ENCODE data around the gene HRH2.

Gene HRH2

GRCh38 chr5:175655411-175655810, 2.5 kb upstream of the HRH2 start:
- no peak for TF ChIP-seq CTCF (IDR thresholded peaks at IDR 0.05)
- Histone ChIP-seq H3K4me3 (no peak overlapping the region), H3K27ac (no peak overlapping the region)
- DNase-seq (ENCODE audit: low spot score), result no peak

- TF ChIP-seq CTCF (IDR thresholded peaks at IDR 0.05), result no peak
- Histone ChIP-seq H3K4me3 (no peak overlapping the region), H3K27ac (no peak overlapping the region)
- DNase-seq (ENCODE audit: low spot score), result no peak
Measured at GRCh38 chr5:175656966-175657365, 905 bp upstream of the HRH2 start.

GRCh38 chr5:175658299-175659145, 651 bp downstream of the HRH2 start:
- no peak for TF ChIP-seq CTCF (IDR thresholded peaks at IDR 0.05)
- Histone ChIP-seq H3K4me3 (peak overlapping the region; percentile 80), H3K27ac (peak overlapping the region; percentile 69 to 76)
- DNase-seq (ENCODE audit: low spot score), result no peak

GRCh38 chr5:175659546-175660253, 1.8 kb downstream of the HRH2 start:
- no peak for TF ChIP-seq CTCF (IDR thresholded peaks at IDR 0.05)
- DNase-seq (ENCODE audit: low spot score), result no peak
- Histone ChIP-seq H3K27ac (no peak overlapping the region), H3K4me3 (no peak overlapping the region)

- Histone ChIP-seq H3K27ac (no peak overlapping the region), H3K4me3 (no peak overlapping the region)
- no peak for TF ChIP-seq CTCF (IDR thresholded peaks at IDR 0.05)
- DNase-seq (ENCODE audit: low spot score), result no peak
Measured at GRCh38 chr5:175663186-175664184, 5.6 kb downstream of the HRH2 start.

GRCh38 chr5:175664723-175665122, 6.9 kb downstream of the HRH2 start:
- no peak for TF ChIP-seq CTCF (IDR thresholded peaks at IDR 0.05)
- Histone ChIP-seq H3K27ac (no peak overlapping the region), H3K4me3 (no peak overlapping the region)
- DNase-seq (ENCODE audit: low spot score), result no peak
